T-helper 9 cell (primary cell): ENCODE measurements around the gene HS3ST3A1.

ENCODE experiments used
- DNase-seq: peaks from one replicate; pipeline ENCODE4 v3.0.0-alpha.2; 2020
- total RNA-seq, 2 donors: gene quantifications; one replicate each; lab custom pipeline; 2026; lab: John Stamatoyannopoulos, UW

The HS3ST3A1 gene
- 0 to 0.97 reads per million in 2 donors for total RNA-seq

GRCh38 chr17:13601776-13602551 is at the start of gene HS3ST3A1:
Gene HS3ST3A1 (minus strand): TSS chr17:13601929. CDS start chr17:13601129, 800 bp downstream.
- no peak for DNase-seq

- no peak for DNase-seq
Measured at GRCh38 chr17:13650096-13650675, 48.5 kb upstream of the HS3ST3A1 start.

GRCh38 chr17:13647543-13648021 is 45.9 kb upstream of the HS3ST3A1 start:
- no peak for DNase-seq

GRCh38 chr17:13646969-13647542 is 45.3 kb upstream of the HS3ST3A1 start:
- no peak for DNase-seq

DNA sequence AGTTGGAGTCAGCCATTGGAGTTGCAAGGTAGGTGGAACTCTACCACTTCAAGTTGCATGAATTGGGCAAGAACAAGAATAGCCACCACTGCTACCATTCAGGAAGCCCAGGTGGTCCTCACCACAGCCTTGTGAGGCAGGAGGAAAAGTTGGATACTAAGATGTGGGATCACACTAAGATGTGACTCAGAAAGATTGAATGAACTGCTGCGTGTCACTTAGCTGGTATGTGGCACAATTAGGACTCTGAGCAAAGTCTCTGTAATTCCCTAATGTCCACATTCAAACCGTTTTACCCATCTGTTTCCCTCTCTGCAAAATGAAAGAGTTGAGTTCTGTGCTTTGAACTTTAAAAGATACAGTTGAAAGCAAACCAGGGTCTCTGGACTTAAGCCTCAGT is 44.7 kb upstream of the HS3ST3A1 start:
- no peak for DNase-seq

GRCh38 chr17:13643180-13643579 is 41.5 kb upstream of the HS3ST3A1 start:
- DNase-seq, result no peak

DNA sequence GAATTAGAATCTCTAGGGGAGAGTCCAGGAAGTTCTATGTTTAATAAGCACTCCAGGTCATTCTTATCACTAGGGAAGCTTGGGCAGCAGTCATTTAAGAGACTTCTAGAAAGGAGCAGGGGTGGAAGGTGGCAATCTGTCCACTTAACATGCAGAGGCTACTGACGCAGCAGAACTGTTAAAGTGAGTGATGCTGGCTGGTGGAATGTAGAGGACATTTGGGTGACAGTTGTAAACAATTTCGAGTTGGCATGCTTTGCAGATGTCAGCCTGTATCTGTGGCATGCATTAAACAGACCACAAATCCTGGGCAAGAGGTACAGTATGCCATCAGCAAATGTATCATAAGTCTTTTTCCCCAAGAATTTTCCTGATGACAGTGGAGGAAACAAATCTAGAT is 40.5 kb upstream of the HS3ST3A1 start:
- DNase-seq, result no peak

- DNase-seq, result no peak
Measured at GRCh38 chr17:13640551-13640950, 38.8 kb upstream of the HS3ST3A1 start.

GRCh38 chr17:13638855-13639458 is 37.2 kb upstream of the HS3ST3A1 start:
- no peak for DNase-seq

- DNase-seq, result no peak
Measured at GRCh38 chr17:13636951-13637350, 35.2 kb upstream of the HS3ST3A1 start.

GRCh38 chr17:13635951-13636350 is 34.2 kb upstream of the HS3ST3A1 start:
- no peak for DNase-seq

DNA sequence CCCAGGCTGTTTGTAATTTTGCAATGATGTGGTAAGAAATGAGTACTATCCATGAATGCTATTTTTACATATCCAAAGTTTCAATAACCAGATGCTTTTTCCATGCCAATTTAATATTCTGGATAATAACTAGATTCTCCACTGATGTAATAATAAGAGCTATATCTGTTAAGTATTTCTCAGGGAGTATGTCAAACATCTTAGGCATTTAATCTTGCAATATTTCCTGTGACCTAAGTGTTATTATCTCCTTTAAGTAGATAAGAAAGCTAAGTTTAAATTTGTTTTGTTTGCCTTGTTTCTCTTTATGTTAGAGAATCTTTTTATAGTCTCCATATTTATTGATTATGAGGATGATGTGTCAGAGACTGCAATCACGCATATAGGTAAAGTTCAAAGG is 32.3 kb upstream of the HS3ST3A1 start:
- no peak for DNase-seq

GRCh38 chr17:13631529-13631928 is 29.8 kb upstream of the HS3ST3A1 start:
- no peak for DNase-seq

GRCh38 chr17:13626703-13627102 is 25.0 kb upstream of the HS3ST3A1 start:
- DNase-seq, result no peak

DNA sequence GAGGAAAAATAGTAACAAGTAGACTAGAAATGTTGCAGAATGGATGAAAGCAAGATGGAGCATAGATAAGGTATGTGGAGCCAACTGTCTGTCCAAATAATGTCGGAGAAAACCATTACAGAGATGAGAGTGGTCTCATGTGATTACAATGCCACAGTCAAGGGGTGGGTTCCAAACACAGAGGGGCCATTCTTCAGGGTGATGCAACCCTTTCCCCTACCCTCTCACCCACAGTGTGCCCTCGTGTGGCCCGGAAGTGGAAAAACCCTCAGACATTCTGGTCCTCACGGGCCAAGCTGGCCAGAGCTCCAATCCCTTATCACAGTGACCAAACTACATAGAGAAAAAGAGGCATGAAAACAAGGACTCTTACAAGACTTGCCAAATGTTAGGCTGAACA is 17.7 kb upstream of the HS3ST3A1 start:
- DNase-seq, result no peak

DNA sequence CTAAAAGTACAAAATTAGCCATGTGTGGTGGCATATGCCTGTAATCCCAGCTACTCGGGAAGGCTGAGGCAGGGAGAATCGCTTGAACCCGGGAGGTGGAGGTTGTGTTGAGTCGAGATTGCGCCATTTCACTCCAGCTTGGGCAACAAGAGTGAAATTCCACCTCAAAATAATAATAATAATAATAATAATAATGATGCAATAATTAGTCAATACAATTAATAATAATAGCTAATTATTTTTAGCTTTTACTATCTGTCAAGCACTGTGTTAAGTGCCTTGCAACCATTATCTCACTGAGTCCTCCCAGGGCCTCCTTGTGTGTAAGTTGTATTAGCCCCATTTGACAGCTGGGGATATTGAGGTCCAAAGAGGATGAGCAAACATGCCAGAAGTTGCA is 14.3 kb upstream of the HS3ST3A1 start:
- no peak for DNase-seq

DNA sequence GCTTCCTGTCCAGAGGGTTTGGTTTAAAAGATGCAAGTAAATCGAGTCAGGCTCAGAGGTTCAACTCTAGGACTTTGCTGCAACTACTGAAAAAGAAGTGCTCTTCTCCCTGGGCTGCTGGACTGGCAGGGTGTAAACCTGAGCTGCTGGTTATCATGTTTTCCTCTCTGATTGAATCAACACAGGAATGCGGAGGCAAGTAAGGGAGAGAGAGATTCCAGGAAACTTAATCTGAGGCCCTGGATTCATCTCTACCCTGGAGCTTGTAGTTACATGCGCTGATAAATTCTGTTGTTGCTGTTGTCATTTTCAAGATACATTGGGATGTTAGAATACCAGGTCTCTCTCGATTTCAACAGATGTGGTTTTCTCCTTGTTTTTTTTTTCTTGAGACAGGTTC is 8.2 kb upstream of the HS3ST3A1 start:
- no peak for DNase-seq

DNA sequence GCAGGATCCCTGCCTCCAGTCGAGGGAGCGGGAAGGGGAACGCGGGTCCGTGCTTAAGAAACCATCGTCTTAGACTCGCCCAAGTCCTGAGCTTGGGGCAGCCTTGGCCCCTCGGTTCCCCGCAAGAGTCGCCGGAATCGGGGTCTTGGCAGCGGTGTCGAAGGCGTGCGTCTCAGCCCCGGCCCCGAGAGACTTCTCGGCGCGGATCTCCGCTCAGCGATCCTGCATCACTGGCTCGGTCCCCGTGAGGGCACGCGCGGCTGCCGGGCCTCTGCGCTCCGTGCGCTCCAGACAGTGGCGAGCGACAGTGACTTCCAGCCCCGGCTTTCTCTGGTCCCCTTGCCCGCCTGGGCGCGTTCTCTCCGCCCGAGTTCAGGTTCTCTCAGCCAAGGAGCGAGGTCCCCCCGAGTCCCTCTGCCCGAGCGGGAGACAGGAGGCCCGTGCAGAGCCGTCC is 380 bp downstream of the HS3ST3A1 start:
- no peak for DNase-seq

DNA sequence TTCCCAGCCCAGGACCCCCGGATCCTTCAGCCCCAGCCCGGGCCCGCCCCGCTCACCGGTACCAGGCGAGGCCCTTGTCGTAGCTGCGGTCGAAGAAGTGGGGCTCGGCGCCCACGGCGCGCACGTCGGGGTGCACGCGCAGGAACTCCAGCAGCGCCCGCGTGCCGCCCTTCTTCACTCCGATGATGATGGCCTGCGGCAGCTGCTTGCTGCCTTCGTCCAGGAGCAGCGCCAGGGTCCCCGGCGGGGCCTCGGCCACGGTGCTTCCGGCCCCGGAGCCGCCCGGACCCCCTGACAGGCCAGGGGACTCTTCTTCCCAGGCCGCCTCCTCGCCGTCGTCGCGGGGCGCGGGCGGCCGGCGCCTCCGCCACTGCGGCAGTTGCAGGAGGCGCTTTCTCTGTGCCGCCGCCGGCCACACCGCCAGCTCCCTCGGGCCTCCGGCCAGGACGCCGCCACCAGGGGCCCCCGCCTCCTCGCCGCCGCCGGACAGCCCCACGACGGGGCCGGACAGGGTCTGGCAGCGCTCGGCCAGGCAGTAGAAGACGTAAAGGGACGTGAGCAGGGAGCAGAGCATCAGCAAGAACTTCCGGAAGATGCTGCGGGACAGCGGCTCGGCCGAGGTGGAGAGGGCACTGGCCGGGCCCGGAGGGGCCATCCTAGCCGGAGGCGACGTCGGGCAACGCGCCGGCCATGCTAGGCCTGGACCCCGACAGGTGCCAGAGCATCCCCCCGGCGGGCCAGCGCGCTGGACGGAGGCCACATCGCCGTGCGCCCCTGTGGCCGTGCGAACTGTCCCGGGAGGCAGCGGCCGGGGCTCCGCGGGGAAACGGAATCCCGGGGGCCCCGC is 1.0 kb downstream of the HS3ST3A1 start:
- DNase-seq, result no peak

DNA sequence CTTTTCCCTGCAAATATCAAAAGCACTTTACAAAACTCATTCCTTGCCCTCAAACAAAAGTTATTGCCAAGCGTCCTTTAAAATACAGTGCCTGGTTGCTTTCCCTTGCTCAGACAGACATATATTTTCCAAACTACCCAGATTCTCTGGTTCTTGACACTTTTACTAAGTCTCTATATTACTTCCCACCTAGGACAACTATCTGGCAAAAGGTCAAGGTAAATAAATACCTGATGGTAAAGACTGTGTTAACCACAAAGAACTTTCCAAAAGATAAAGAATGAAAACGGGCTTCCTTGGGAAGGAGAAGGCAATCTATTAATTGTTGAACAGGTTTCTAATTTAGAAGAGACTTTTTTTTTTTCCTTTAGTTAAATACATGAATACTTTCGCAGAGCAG is 1.9 kb downstream of the HS3ST3A1 start:
- DNase-seq, result no peak

DNA sequence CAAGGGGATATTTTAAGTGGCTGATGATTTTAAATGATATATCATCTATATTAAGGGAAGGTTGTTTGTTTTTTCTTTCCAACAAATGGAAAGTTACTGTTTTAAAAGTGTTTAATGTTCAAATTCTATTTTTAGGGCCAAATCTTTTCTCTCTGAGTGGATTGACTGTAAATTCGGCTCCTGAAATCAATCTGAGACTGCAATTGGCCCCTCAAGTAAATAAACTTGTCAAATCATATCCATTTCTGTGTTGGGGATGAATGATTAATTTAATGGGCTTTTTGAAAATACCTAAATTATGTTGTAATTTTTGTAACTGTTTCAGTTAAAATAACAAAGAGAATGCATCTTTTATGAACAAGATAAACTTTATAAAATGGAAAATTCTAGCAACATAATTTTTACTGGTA is 2.6 kb downstream of the HS3ST3A1 start:
- no peak for DNase-seq

- DNase-seq, result no peak
Measured at GRCh38 chr17:13598353-13599167, 3.2 kb downstream of the HS3ST3A1 start.
